SU-DHL-6 (cell line): ENCODE measurements around the gene FYCO1.

Source experiments
- H2AFZ ChIP-seq: fragments of 200-600 bp; sonication (generic); 2 replicates; pipeline ENCODE4 v1.6.1; 2014; ENCODE audit warnings: low read depth, mild to moderate bottlenecking, moderate library complexity, mixed read lengths, antibody characterized with exemption, low read length; ENCODE audit not compliant: severe bottlenecking
- H3F3A ChIP-seq: fragments of 200-600 bp; shearing (Covaris generic); 2 replicates; pipeline ENCODE4 v1.6.0; 2016; ENCODE audit warnings: antibody characterized with exemption, mild to moderate bottlenecking; ENCODE audit not compliant: insufficient read depth
- H3K27ac ChIP-seq: fragments of 200-600 bp; sonication (generic); 2 replicates; pipeline ENCODE4 v1.5.1; 2016; ENCODE audit warnings: low read depth, mild to moderate bottlenecking, low read length, moderate library complexity, mixed read lengths
- H3K27me3 ChIP-seq: fragments of 200-600 bp; sonication (generic), shearing (Covaris generic); 2 replicates; pipeline ENCODE4 v1.6.0; 2014; ENCODE audit warnings: mild to moderate bottlenecking, low read length
- H3K36me3 ChIP-seq: fragments of 200-600 bp; sonication (generic); 2 replicates; pipeline ENCODE4 v1.6.1; 2014; ENCODE audit warnings: mild to moderate bottlenecking, low read length, mixed read lengths
- H3K4me2 ChIP-seq: fragments of 300-600, 200-600 bp; shearing (Covaris generic), sonication (generic); 2 replicates; pipeline ENCODE4 v1.6.0; 2014; ENCODE audit warnings: low read length, low read depth, mild to moderate bottlenecking; ENCODE audit not compliant: poor library complexity, severe bottlenecking
- H3K4me3 ChIP-seq: fragments of 200-600 bp; sonication (generic); 2 replicates; pipeline ENCODE4 v1.5.1; 2014; ENCODE audit warnings: antibody characterized with exemption, low read length, mild to moderate bottlenecking, mixed read lengths; ENCODE audit not compliant: insufficient read depth, poor library complexity, severe bottlenecking
- H3K79me2 ChIP-seq: fragments of 200-600 bp; sonication (generic); 2 replicates; pipeline ENCODE4 v1.6.1; 2014; ENCODE audit warnings: mild to moderate bottlenecking, low read length, moderate library complexity; ENCODE audit not compliant: insufficient read depth
- H3K9ac ChIP-seq: fragments of 200-600 bp; sonication (generic); 2 replicates; pipeline ENCODE4 v1.7.0; 2014; ENCODE audit warnings: mild to moderate bottlenecking, low read length
- H3K9me2 ChIP-seq: fragments of 200-600 bp; sonication (generic); replicated peaks from 2 replicates; pipeline ENCODE4 v1.6.1; 2014; ENCODE audit warnings: low read length; ENCODE audit not compliant: insufficient read depth
- H3K9me3 ChIP-seq: fragments of 200-600 bp; sonication (generic); 2 replicates; pipeline ENCODE4 v1.6.1; 2014; ENCODE audit warnings: low read length, mixed read lengths; ENCODE audit not compliant: insufficient read depth
- H4K20me1 ChIP-seq: fragments of 200-600 bp; sonication (generic); 2 replicates; pipeline ENCODE4 v1.6.1; 2014; ENCODE audit warnings: low read depth, mild to moderate bottlenecking, antibody characterized with exemption, low read length, moderate library complexity, mixed read lengths
- EZH2phosphoT487 ChIP-seq: fragments of 200-600 bp; sonication (generic), shearing (Covaris generic); conservative IDR thresholded peaks from 2 replicates; pipeline ENCODE4 v1.6.1; 2018; ENCODE audit warnings: mild to moderate bottlenecking, antibody characterized with exemption, low read length, moderate library complexity, mixed read lengths
- TF ChIP-seq, protein P1 (sequence below): fragments of 200-600 bp; sonication (generic); IDR thresholded peaks from one replicate; pipeline ENCODE4 v1.5.1; 2017; ENCODE audit warnings: antibody characterized with exemption, mild to moderate bottlenecking, low read length, moderate library complexity; ENCODE audit not compliant: insufficient read depth, poor library complexity, severe bottlenecking

The FYCO1 gene

GRCh38 chr3:45972534-45973402, 22.9 kb downstream of the FYCO1 start:
- Histone ChIP-seq H3K4me2 (no peak overlapping the region), H3K9ac (no peak overlapping the region)

GRCh38 chr3:45969953-45970352, 25.7 kb downstream of the FYCO1 start:
- Histone ChIP-seq H3K9me3 (no peaks in the 10 kb centered on the region), H3K9ac (no peak overlapping the region), H3K27ac (no peak overlapping the region), H3K27me3 (no peaks in the 10 kb centered on the region), H3K36me3 (peaks cover 12% of the 10 kb centered on the region; the same call in 1 of the 2 replicates), H3F3A (0 out of 2 replicates have a peak, but pooled peaks cover 9% of the 10 kb centered on the region), H3K79me2 (no peaks in the 10 kb centered on the region), H3K9me2 (no peaks in the 10 kb centered on the region), H3K4me2 (no peak overlapping the region), H3K4me3 (no peak overlapping the region), H2AFZ (no peak overlapping the region), H4K20me1 (no peaks in the 10 kb centered on the region)
- TF ChIP-seq, protein P1, sequence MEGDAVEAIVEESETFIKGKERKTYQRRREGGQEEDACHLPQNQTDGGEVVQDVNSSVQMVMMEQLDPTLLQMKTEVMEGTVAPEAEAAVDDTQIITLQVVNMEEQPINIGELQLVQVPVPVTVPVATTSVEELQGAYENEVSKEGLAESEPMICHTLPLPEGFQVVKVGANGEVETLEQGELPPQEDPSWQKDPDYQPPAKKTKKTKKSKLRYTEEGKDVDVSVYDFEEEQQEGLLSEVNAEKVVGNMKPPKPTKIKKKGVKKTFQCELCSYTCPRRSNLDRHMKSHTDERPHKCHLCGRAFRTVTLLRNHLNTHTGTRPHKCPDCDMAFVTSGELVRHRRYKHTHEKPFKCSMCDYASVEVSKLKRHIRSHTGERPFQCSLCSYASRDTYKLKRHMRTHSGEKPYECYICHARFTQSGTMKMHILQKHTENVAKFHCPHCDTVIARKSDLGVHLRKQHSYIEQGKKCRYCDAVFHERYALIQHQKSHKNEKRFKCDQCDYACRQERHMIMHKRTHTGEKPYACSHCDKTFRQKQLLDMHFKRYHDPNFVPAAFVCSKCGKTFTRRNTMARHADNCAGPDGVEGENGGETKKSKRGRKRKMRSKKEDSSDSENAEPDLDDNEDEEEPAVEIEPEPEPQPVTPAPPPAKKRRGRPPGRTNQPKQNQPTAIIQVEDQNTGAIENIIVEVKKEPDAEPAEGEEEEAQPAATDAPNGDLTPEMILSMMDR = no peak
- no peak for TF ChIP-seq EZH2phosphoT487

More at GRCh38 chr3:45972534-45973402, 22.9 kb downstream of the FYCO1 start:
- H3F3A ChIP-seq = 0 out of 2 replicates have a peak, but pooled peaks cover 9% of the 10 kb centered on the region
- no peak for TF ChIP-seq EZH2phosphoT487
- TF ChIP-seq, protein P1 = no peak
- no peak overlapping the region for H3K4me3 ChIP-seq
- H3K9me3 ChIP-seq = no peaks in the 10 kb centered on the region
- no peaks in the 10 kb centered on the region for H3K79me2 ChIP-seq
- H3K36me3 ChIP-seq = peaks cover 14% of the 10 kb centered on the region; the same call in 1 of the 2 replicates
- no peak overlapping the region for H2AFZ ChIP-seq
- H3K27me3 ChIP-seq = no peaks in the 10 kb centered on the region
- H4K20me1 ChIP-seq = no peaks in the 10 kb centered on the region
- no peak overlapping the region for H3K27ac ChIP-seq
- H3K9me2 ChIP-seq = no peaks in the 10 kb centered on the region

GRCh38 chr3:45969116-45969515, 26.5 kb downstream of the FYCO1 start:
- Histone ChIP-seq H3K4me2 (no peak overlapping the region), H3F3A (0 out of 2 replicates have a peak, but pooled peaks cover 9% of the 10 kb centered on the region), H4K20me1 (no peaks in the 10 kb centered on the region), H3K27ac (no peak overlapping the region), H3K79me2 (no peaks in the 10 kb centered on the region), H2AFZ (no peak overlapping the region), H3K4me3 (no peak overlapping the region), H3K27me3 (no peaks in the 10 kb centered on the region), H3K9ac (no peak overlapping the region), H3K9me2 (no peaks in the 10 kb centered on the region), H3K36me3 (peaks cover 13% of the 10 kb centered on the region; the same call in 1 of the 2 replicates), H3K9me3 (no peaks in the 10 kb centered on the region)
- TF ChIP-seq EZH2phosphoT487 = no peak
- TF ChIP-seq, protein P1 = no peak
